H9 (cell line): ENCODE data around the gene WDR91. TPM values are rescaled to one million over a fixed set of nuclear protein-coding genes. Genes with fewer than 3 reads are reported as not detected.

Experiments
- DNase-seq: peaks from one replicate; pipeline ENCODE4 v3.0.0-alpha.2; 2017
- H2AFZ ChIP-seq: one replicate; pipeline ENCODE4 v1.6.1; 2013; ENCODE audit warnings: mild to moderate bottlenecking, low read length, control low read depth, moderate library complexity
- H2AK5ac ChIP-seq: 2 replicates; pipeline ENCODE4 v1.6.1; 2013; ENCODE audit warnings: low read length, control low read depth, mixed read lengths; ENCODE audit not compliant: insufficient read length
- H2BK120ac ChIP-seq: one replicate; pipeline ENCODE4 v1.6.1; 2013; ENCODE audit warnings: low read depth, mild to moderate bottlenecking, low read length, control low read depth, inconsistent platforms; ENCODE audit not compliant: poor library complexity, severe bottlenecking
- H2BK12ac ChIP-seq: 2 replicates; pipeline ENCODE4 v1.6.1; 2013; ENCODE audit warnings: low read length, control low read depth, mixed read lengths, low read depth; ENCODE audit not compliant: insufficient read length
- H2BK15ac ChIP-seq: 2 replicates; pipeline ENCODE4 v1.6.1; 2013; ENCODE audit warnings: low read depth, low read length, control low read depth
- H2BK20ac ChIP-seq: one replicate; pipeline ENCODE4 v1.6.1; 2013; ENCODE audit warnings: low read depth, mild to moderate bottlenecking, low read length, control low read depth, inconsistent platforms; ENCODE audit not compliant: poor library complexity, severe bottlenecking
- H2BK5ac ChIP-seq: 2 replicates; pipeline ENCODE4 v1.6.1; 2013; ENCODE audit warnings: low read length, control low read depth, mixed read lengths; ENCODE audit not compliant: insufficient read length
- H3K14ac ChIP-seq: 2 replicates; pipeline ENCODE4 v1.6.1; 2013; ENCODE audit warnings: low read length, control low read depth; ENCODE audit not compliant: insufficient read depth
- H3K18ac ChIP-seq: 2 replicates; pipeline ENCODE4 v1.6.1; 2013; ENCODE audit warnings: low read depth, mild to moderate bottlenecking, mixed read lengths, low read length, control low read depth; ENCODE audit not compliant: insufficient read length
- H3K23ac ChIP-seq: 2 replicates; pipeline ENCODE4 v1.6.1; 2013; ENCODE audit warnings: low read length, control low read depth, mixed read lengths, low read depth; ENCODE audit not compliant: insufficient read length
- H3K23me2 ChIP-seq: 2 replicates; pipeline ENCODE4 v1.6.1; 2013; ENCODE audit warnings: low read depth, mild to moderate bottlenecking, mixed read lengths, low read length, control low read depth; ENCODE audit not compliant: insufficient read length, poor library complexity, severe bottlenecking
- H3K27ac ChIP-seq: 2 replicates; pipeline ENCODE4 v1.5.1; 2013; ENCODE audit warnings: low read length, control low read depth, mixed read lengths, low read depth; ENCODE audit not compliant: insufficient read length
- H3K27me3 ChIP-seq: 2 replicates; pipeline ENCODE4 v1.6.1; 2013; ENCODE audit warnings: low read length, control low read depth, inconsistent platforms; ENCODE audit not compliant: insufficient read depth
- H3K4ac ChIP-seq: 2 replicates; pipeline ENCODE4 v1.6.1; 2013; ENCODE audit warnings: low read depth, mild to moderate bottlenecking, control low read depth, inconsistent platforms, low read length, moderate library complexity
- H3K4me1 ChIP-seq: 2 replicates; pipeline ENCODE4 v1.6.1; 2013; ENCODE audit warnings: low read length, control low read depth, inconsistent platforms; ENCODE audit not compliant: insufficient read depth
- H3K4me2 ChIP-seq: 2 replicates; pipeline ENCODE4 v1.6.1; 2013; ENCODE audit warnings: low read length, control low read depth, mixed read lengths; ENCODE audit not compliant: insufficient read length, insufficient read depth
- H3K56ac ChIP-seq: 2 replicates; pipeline ENCODE4 v1.6.1; 2013; ENCODE audit warnings: low read depth, mild to moderate bottlenecking, mixed read lengths, low read length, control low read depth; ENCODE audit not compliant: insufficient read length
- H3K79me1 ChIP-seq: 2 replicates; pipeline ENCODE4 v1.6.1; 2013; ENCODE audit warnings: low read depth, mild to moderate bottlenecking, moderate library complexity, low read length, control low read depth, inconsistent platforms; ENCODE audit not compliant: insufficient read depth, poor library complexity, severe bottlenecking
- H3K79me2 ChIP-seq: 2 replicates; pipeline ENCODE4 v1.6.1; 2013; ENCODE audit warnings: low read length, control low read depth, inconsistent platforms; ENCODE audit not compliant: insufficient read depth
- H3K9ac ChIP-seq: 2 replicates; pipeline ENCODE4 v1.6.1; 2013; ENCODE audit warnings: low read length, control low read depth, mixed read lengths; ENCODE audit not compliant: insufficient read length; ENCODE audit errors: extremely low read depth
- H3K9me3 ChIP-seq: one replicate; pipeline ENCODE4 v1.6.1; 2013; ENCODE audit warnings: low read depth, low read length, inconsistent platforms; ENCODE audit not compliant: control insufficient read depth
- H3T11ph ChIP-seq: one replicate; pipeline ENCODE4 v1.6.1; 2013; ENCODE audit warnings: mild to moderate bottlenecking, low read length, control low read depth, inconsistent platforms
- H4K20me1 ChIP-seq: one replicate; pipeline ENCODE4 v1.6.1; 2013; ENCODE audit not compliant: control insufficient read depth, insufficient read length, insufficient read depth
- H4K5ac ChIP-seq: 2 replicates; pipeline ENCODE4 v1.6.1; 2013; ENCODE audit warnings: low read depth, mild to moderate bottlenecking, mixed read lengths, low read length, control low read depth; ENCODE audit not compliant: insufficient read length
- H4K8ac ChIP-seq: replicated peaks from 2 replicates; pipeline ENCODE4 v1.6.1; 2013; ENCODE audit warnings: low read length, control low read depth, mixed read lengths, low read depth; ENCODE audit not compliant: insufficient read length
- H4K91ac ChIP-seq: 2 replicates; pipeline ENCODE4 v1.6.1; 2013; ENCODE audit warnings: low read depth, mild to moderate bottlenecking, moderate library complexity, mixed read lengths, low read length, control low read depth; ENCODE audit not compliant: insufficient read length
- H3K27ac Mint-ChIP-seq, 3 experiments: 2 replicates in 2 of 3; 3 replicates in 1 of 3; pipeline ENCODE4 v1.8.0; 2020 to 2021; ENCODE audit warnings: mixed read lengths in 3 of 3, mild to moderate bottlenecking in 1 of 3, moderate library complexity in 1 of 3
- H3K27me3 Mint-ChIP-seq: 2 replicates; pipeline ENCODE4 v1.8.0; 2021; ENCODE audit warnings: low read depth, mild to moderate bottlenecking, moderate library complexity, mixed read lengths
- H3K36me3 Mint-ChIP-seq, 3 experiments: 2 replicates in 2 of 3; 3 replicates in 1 of 3; pipeline ENCODE4 v1.8.0; 2020 to 2021; ENCODE audit warnings: low read depth in 3 of 3, mixed read lengths in 3 of 3; ENCODE audit not compliant: insufficient read depth in 1 of 3
- H3K4me1 Mint-ChIP-seq, 2 experiments: 2 replicates each; pipeline ENCODE4 v1.8.0; 2020; ENCODE audit warnings: mixed read lengths in 2 of 2
- H3K4me3 Mint-ChIP-seq, 2 experiments: 2 replicates in 1 of 2; 3 replicates in 1 of 2; pipeline ENCODE4 v1.8.0; 2020 to 2021; ENCODE audit warnings: mild to moderate bottlenecking in 2 of 2, mixed read lengths in 2 of 2, moderate library complexity in 1 of 2
- H3K9me3 Mint-ChIP-seq, 2 experiments: 2 replicates in 1 of 2; 3 replicates in 1 of 2; pipeline ENCODE4 v1.8.0; 2020; ENCODE audit warnings: mild to moderate bottlenecking in 2 of 2, mixed read lengths in 2 of 2, moderate library complexity in 1 of 2
- CTCF ChIP-seq: fragments of 200-600 bp; sonication (generic); conservative IDR thresholded peaks from 3 replicates; pipeline ENCODE4 v1.8.0; 2021; ENCODE audit warnings: antibody characterized with exemption, mild to moderate bottlenecking
- WGBS: extraction: QIAGEN DNeasy Blood & Tissue Kit; methylation state at CpG from one replicate; pipeline ENCODE4 v1.1.7; 2013; ENCODE audit warnings: missing lambda C conversion rate, low lambda C conversion rate, mixed read lengths; ENCODE audit not compliant: insufficient read length; ENCODE audit errors: extremely low coverage; 5-methylcytosine and 5-hydroxymethylcytosine counted together
- total RNA-seq: library from RNA; stranded (reverse); gene quantifications from 2 replicates; pipeline ENCODE4 v1.2.1, GENCODE V29; 2021

Gene WDR91
- total RNA-seq, 1 experiment from 2014 or later: 9.4 TPM

GRCh38 chr7:135207406-135208101, 3.8 kb downstream of the WDR91 start:
- no peak for TF ChIP-seq CTCF
- Histone ChIP-seq H4K5ac (no peak overlapping the region), H2BK5ac (no peak overlapping the region), H2BK20ac (no peak overlapping the region), H3K27ac (no peak overlapping the region), H3K27me3 (no peaks in the 10 kb centered on the region), H3K79me2 (no peaks in the 10 kb centered on the region), H3K9ac (no peak overlapping the region), H2BK12ac (no peak overlapping the region), H3T11ph (no peak overlapping the region), H3K4me2 (no peak overlapping the region), H4K91ac (no peak overlapping the region), H3K18ac (no peak overlapping the region), H3K23ac (no peak overlapping the region), H4K8ac (no peak overlapping the region), H3K4ac (no peak overlapping the region), H2AFZ (no peak overlapping the region), H4K20me1 (no peaks in the 10 kb centered on the region), H3K23me2 (peaks cover 8% of the 10 kb centered on the region), H3K9me3 (no peaks in the 10 kb centered on the region), H3K4me1 (0 out of 2 replicates have a peak, but pooled peaks cover 2% of the 10 kb centered on the region), H3K79me1 (no peaks in the 10 kb centered on the region), H2AK5ac (no peak overlapping the region), H2BK15ac (no peak overlapping the region), H3K56ac (no peak overlapping the region), H3K14ac (no peak overlapping the region), H2BK120ac (no peak overlapping the region)
- Mint-ChIP-seq H3K4me1 (peaks cover 3 to 16% of the 10 kb centered on the region in 2 experiments; a peak in 2 of 4 replicates), H3K27ac (peak overlapping the region in 1 of 3 experiments; percentile 59; a peak in 1 of 7 replicates), H3K27me3 (peaks cover 10% of the 10 kb centered on the region), H3K4me3 (no peak overlapping the region), H3K9me3 (no peaks in the 10 kb centered on the region), H3K36me3 (peaks cover 0 to 17% (median 8%) of the 10 kb centered on the region in 3 experiments; a peak in 6 of 7 replicates)
- no peak for DNase-seq
- WGBS: no CpG with 5 or more reads among the region's 8 CpGs
